Retinal pigment epithelial cell (primary cell): ENCODE data around the gene CCDC47.
A peak's percentile ranks its signal among the peaks of the same experiment; 100 is the strongest.

ENCODE experiments used
- DNase-seq: peaks from one replicate; pipeline ENCODE4 v3.0.0-alpha.2; 2010; ENCODE audit warnings: low read depth
- H3K4me3 ChIP-seq: 2 replicates; pipeline ENCODE4 v1.5.1; 2011; ENCODE audit warnings: mild to moderate bottlenecking, low read length, control low read depth, moderate library complexity
- TF ChIP-seq, protein P1 (sequence below): conservative IDR thresholded peaks from 2 replicates; pipeline ENCODE4 v1.5.1; 2011; ENCODE audit warnings: low read depth, low read length, control low read depth, inconsistent platforms

Gene CCDC47

GRCh38 chr17:63783522-63783921 lies 10.1 kb upstream of the CCDC47 start:
- no peak overlapping the region for H3K4me3 ChIP-seq
- no peak for DNase-seq
- TF ChIP-seq, protein P1, sequence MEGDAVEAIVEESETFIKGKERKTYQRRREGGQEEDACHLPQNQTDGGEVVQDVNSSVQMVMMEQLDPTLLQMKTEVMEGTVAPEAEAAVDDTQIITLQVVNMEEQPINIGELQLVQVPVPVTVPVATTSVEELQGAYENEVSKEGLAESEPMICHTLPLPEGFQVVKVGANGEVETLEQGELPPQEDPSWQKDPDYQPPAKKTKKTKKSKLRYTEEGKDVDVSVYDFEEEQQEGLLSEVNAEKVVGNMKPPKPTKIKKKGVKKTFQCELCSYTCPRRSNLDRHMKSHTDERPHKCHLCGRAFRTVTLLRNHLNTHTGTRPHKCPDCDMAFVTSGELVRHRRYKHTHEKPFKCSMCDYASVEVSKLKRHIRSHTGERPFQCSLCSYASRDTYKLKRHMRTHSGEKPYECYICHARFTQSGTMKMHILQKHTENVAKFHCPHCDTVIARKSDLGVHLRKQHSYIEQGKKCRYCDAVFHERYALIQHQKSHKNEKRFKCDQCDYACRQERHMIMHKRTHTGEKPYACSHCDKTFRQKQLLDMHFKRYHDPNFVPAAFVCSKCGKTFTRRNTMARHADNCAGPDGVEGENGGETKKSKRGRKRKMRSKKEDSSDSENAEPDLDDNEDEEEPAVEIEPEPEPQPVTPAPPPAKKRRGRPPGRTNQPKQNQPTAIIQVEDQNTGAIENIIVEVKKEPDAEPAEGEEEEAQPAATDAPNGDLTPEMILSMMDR: no peak

GRCh38 chr17:63780928-63781327 lies 7.5 kb upstream of the CCDC47 start:
- H3K4me3 ChIP-seq: no peak overlapping the region
- no peak for DNase-seq
- TF ChIP-seq, protein P1: no peak

- peak; percentile 11 for DNase-seq
- no peak overlapping the region for H3K4me3 ChIP-seq
- TF ChIP-seq, protein P1: no peak
These were observed 7.1 kb upstream of the CCDC47 start for GRCh38 chr17:63780507-63780906.

GRCh38 chr17:63775420-63775819 lies 2.0 kb upstream of the CCDC47 start:
- TF ChIP-seq, protein P1: no peak
- no peak for DNase-seq
- H3K4me3 ChIP-seq: peak overlapping the region; percentile 98

DNA sequence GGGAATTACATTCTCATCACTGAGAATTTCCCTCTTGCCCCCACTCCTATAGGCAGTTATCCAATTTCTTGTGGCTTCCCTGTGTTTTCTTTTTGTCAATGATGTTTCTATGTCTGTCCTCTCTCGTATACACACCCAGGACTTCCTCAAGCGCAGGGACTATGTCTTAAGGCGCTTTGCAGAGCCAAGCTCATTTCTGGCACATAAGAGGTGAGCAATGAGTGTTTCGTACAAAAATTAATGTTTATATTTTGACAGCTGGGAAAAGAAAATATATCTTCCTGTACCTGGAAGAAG lies 1.5 kb upstream of the CCDC47 start:
- no peak for DNase-seq
- H3K4me3 ChIP-seq: peak overlapping the region; percentile 98
- TF ChIP-seq, protein P1: no peak

DNA sequence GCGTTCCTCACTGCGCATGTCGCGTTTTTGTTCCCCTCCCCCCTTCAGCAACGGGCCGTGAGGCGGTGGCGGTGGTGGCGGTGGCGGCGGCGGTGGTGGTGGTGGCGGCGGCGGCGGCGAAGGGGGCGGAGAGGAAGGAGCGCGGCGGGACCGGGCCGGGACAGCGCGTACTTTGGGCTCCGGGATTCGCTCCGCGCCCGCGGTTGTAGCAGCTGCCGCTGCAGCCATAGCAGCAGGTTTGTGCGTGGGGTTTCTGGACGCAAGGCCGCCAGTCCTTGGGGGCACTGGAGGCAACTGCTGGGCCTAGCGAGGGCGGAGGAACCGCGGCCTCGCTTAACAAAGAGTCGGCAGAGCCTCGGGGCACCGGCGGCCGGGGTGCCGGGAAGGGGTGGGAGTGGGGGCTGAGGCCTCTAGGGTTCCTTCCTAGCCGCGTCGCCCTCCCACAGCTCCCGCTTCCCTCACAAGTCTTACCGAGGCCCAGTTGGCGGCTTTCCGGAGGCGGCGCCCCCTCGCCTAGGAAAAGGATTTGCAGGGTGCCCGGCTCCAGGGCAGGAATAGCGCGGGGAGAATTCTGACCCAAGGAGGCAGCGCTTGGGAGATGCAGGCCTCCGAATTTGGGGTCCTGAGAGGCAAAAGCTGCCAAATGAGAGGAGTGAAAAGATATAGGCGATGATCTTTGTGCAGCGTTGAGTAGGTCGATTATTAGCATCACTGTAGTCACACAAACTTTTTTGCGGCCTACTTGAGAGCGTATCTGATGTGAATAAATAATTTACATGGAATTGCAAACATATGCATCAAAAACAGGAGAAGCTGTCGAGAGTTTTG lies 958 bp upstream of the CCDC47 start, which contains the start of gene DDX42:
Gene DDX42 (plus strand): TSS at position 30 of the 828 bp plus-strand sequence. CDS start 12,880 bp downstream, outside the sequence.
- TF ChIP-seq, protein P1: peak; percentile 31
- H3K4me3 ChIP-seq: peak within 1 kb of the TSS; percentile 98
- DNase-seq: peak; percentile 24

DNA sequence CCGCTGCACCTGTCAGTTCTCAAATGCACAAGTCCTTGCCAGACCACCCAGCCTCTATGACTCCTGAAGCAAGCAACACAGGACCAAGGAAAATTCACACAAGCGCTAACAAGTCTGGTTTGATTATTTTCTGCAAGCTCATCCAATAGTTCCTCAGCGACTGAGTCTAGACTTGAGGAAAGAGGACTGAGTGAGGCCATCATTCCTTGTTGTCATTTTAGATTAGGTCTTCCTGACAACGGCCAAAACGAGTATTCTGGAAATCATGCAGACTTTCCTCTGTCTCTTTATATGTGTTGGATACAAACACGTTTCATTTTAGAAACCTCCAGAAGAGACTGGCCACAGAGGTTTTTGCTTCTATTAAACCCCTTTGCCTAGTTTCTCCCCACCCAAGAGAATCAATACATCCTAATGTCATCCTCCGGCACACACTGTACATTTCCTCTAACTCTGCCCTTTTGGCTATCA lies 561 bp downstream of the CCDC47 start:
- TF ChIP-seq, protein P1: no peak
- peak; percentile 22 for DNase-seq
- peak overlapping the region; percentile 98 for H3K4me3 ChIP-seq
